GM23248 (cell line): ENCODE measurements around the gene XG.

ENCODE experiments used
- EZH2 ChIP-seq: fragments of 200-600 bp; sonication (generic); IDR thresholded peaks from 2 replicates; pipeline ENCODE4 v1.6.1; 2018; ENCODE audit warnings: antibody characterized with exemption, mild to moderate bottlenecking; ENCODE audit not compliant: insufficient read depth, poor library complexity, severe bottlenecking
- EZH2phosphoT487 ChIP-seq: fragments of 200-600 bp; sonication (generic); IDR thresholded peaks from 2 replicates; pipeline ENCODE4 v1.6.1; 2018; ENCODE audit warnings: antibody characterized with exemption, moderate library complexity, mild to moderate bottlenecking, low read depth; ENCODE audit not compliant: insufficient read depth

DNA sequence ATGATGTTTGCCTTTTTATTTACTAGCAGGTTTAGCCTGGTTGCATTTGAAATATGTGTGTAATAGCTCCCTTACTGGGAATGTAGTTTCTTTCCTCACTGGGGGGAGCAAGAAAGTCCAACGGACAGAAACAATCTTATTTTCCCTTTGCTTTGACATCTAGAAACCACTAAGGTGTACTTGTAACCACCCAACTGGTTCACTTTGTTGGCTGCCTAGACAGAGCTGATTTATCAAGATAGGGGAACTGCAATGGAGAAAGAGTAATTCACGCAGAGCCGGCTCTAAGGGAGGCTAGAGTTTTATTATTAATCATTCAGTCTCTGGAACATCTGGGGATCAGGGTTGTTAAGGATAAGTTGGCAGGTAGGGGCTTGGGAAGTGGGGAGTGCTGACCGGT is 30.3 kb downstream of the XG start:
- TF ChIP-seq EZH2 (no peak), EZH2phosphoT487 (no peak)
